Naive B cell (primary cell): ENCODE results near the gene ADAR. TPM values are rescaled to one million over a fixed set of nuclear protein-coding genes. Genes with fewer than 3 reads are reported as not detected.

Source experiments
- ATAC-seq, 2 donors: fragments of 150-1000 bp; cut with Tn5 transposase; 2 replicates each; pipeline ENCODE4 v1.10.0; 2021; ENCODE audit warnings: low read depth in 2 of 2, mild to moderate bottlenecking in 2 of 2, moderate library complexity in 2 of 2
- DNase-seq: peaks from one replicate; pipeline ENCODE4 v3.0.0; 2022
- H3K27ac Mint-ChIP-seq, 6 donors: one replicate each; pipeline ENCODE4 v1.8.0; 2020 to 2022; ENCODE audit warnings: mild to moderate bottlenecking in 6 of 6, mixed read lengths in 6 of 6, moderate library complexity in 5 of 6, inconsistent platforms in 2 of 6
- H3K27me3 Mint-ChIP-seq, 3 donors: one replicate each; pipeline ENCODE4 v1.8.0; 2021 to 2022; ENCODE audit warnings: mixed read lengths in 3 of 3, mild to moderate bottlenecking in 1 of 3
- H3K36me3 Mint-ChIP-seq, 2 donors: one replicate each; pipeline ENCODE4 v1.8.0; 2020 to 2022; ENCODE audit warnings: mixed read lengths in 2 of 2, inconsistent platforms in 1 of 2, mild to moderate bottlenecking in 1 of 2
- H3K4me1 Mint-ChIP-seq, 3 donors: one replicate each; pipeline ENCODE4 v1.8.0; 2020 to 2022; ENCODE audit warnings: mixed read lengths in 3 of 3, inconsistent platforms in 1 of 3, mild to moderate bottlenecking in 1 of 3, moderate library complexity in 1 of 3
- H3K4me3 Mint-ChIP-seq, 8 donors: one replicate each; pipeline ENCODE4 v1.8.0; 2020 to 2022; ENCODE audit warnings: mild to moderate bottlenecking in 8 of 8, mixed read lengths in 8 of 8, moderate library complexity in 8 of 8, inconsistent platforms in 2 of 8
- H3K9me3 Mint-ChIP-seq, 7 donors: one replicate each; pipeline ENCODE4 v1.8.0; 2020 to 2022; ENCODE audit warnings: mixed read lengths in 7 of 7, mild to moderate bottlenecking in 5 of 7, inconsistent platforms in 2 of 7, moderate library complexity in 1 of 7
- polyA plus RNA-seq, 6 donors: library from polyadenylated mRNA; unstranded; fragments of 300-500 nt; fragmentation: Illumina TruSeq; gene quantifications; one replicate each; pipeline ENCODE4 v1.2.3, GENCODE V29; 2021; ENCODE audit warnings: low read depth in 6 of 6

Gene ADAR
- polyA plus RNA-seq, 6 donors from 2014 or later, result 42.0 to 134 (median 95.9) TPM

DNA sequence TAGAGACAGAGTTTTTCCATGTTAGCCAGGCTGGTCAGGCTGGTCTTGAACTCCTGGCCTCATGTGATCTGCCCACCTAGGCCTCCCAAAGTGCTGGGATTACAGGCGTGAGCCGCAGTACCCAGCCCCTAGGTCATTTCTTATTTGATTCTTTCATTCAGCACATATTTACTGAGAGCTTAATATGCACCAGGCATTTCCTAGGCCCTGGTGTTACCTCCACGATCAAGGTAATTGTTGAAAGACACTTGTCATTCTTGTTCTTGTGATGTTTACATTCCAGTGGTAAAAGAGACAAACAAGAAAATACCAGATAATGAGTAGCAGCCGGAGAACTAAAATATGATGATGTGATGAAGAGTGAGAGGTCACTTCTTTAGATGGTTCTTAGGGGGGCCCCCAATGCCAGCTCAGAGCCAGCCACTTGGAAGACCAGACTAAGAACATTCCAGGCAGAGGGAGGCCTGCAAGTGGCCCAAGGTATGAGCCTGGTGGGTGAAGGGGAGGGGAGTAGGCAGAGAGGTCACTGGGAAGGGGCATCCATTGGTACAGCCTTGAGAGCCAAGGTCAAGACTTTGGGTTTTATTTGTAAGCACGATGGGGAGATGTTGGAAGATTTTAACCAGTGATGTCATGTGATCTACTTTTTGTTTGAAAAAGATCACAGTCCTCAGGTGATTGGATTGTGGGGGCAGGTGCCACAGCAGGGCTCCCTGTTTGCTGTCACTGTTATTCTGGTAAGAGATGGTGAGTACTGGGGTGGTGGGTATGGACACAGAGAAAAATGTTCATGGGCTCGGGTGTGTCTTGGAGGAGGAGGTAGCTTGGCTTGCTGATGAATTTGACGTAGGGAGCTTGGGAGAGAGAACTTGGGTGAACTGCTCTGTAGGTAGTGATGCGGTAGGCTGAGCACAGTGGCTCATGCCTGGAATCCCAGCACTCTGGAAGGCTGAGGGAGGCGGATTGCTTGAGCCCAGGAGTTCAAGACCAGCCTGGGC is 68.2 kb downstream of the ADAR start:
- H3K4me3 Mint-ChIP-seq, result no peak overlapping the region
- H3K27ac Mint-ChIP-seq, result no peak overlapping the region
- ATAC-seq, result no peak
- H3K36me3 Mint-ChIP-seq, result peaks cover 0 to 8% of the 10 kb centered on the region in 2 donors
- no peaks in the 10 kb centered on the region for H3K4me1 Mint-ChIP-seq
- H3K27me3 Mint-ChIP-seq, result peaks cover 17 to 45% (median 40%) of the 10 kb centered on the region in 3 donors
- peaks cover 0 to 6% (median 3%) of the 10 kb centered on the region in 7 donors for H3K9me3 Mint-ChIP-seq
- DNase-seq, result no peak

DNA sequence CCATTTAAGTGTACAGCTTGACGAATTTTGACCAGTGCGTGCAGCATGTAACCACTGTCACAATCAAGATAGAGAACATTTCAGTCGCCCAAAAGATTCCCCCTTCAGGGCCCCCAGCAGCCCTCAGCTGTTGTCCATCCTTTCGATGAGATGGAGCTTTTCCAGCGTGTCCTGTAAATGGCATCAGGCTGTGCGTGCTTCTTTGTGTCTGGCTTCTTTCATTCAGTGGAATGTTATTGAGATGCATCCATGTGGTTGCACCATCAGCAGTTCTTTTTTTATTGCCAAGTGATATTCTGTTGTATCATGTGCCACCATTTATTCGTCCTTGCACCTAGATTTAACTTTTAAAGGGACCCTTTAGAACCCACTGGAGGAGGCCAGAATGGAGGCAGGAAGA is 71.4 kb downstream of the ADAR start:
- Mint-ChIP-seq H3K9me3 (peaks cover 0 to 6% (median 3%) of the 10 kb centered on the region in 7 donors), H3K27me3 (peaks cover 27 to 48% (median 38%) of the 10 kb centered on the region in 3 donors), H3K4me1 (no peaks in the 10 kb centered on the region), H3K4me3 (no peak overlapping the region), H3K27ac (no peak overlapping the region), H3K36me3 (peaks cover 0 to 8% of the 10 kb centered on the region in 2 donors)
- DNase-seq, result no peak
- no peak for ATAC-seq

DNA sequence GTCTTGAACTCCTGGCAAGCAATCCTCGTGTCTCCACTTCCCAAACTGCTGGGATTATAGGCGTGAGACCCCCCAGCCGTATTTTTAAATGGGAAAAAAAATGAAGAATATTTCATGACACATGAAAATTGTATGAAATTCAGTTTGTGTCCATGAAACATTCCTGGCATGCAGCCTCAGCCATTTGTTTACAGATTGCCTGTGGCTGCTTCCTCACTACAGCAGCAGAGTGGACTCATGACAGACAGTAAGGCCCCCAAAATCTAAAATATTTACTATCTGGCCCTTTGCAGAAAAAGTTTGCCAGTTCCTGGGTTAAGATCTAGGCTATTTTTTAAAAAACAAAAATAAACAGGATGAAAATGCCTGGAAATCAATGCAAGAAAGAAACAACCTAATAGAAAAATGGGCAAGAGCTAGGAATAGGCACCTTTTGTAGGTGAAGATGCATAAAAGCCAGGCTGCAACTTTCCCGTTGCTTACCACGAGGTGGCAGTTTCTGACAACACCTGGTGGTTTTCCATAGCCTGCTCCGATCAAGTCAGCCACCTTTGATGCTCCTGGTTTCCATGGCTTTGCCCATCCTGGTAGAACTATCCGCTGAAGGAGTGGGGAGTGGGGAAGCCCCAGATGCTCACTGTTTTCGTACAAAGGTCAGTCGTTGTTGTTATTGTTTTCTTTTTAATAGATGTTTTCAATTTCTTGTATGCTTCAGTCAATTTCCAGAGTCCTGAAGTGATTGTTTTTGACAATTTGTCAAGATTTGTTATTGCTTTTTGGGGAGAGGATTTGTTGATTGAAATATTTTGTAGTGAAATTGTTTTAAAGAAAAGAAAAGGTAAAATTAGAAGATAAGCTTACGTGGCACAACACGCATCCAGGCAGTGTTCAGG is 73.8 kb downstream of the ADAR start:
- ATAC-seq (no peak), DNase-seq (no peak)
- no peak overlapping the region for H3K27ac Mint-ChIP-seq
- H3K9me3 Mint-ChIP-seq, result peaks cover 0 to 9% (median 4%) of the 10 kb centered on the region in 7 donors
- no peak overlapping the region for H3K4me3 Mint-ChIP-seq
- no peaks in the 10 kb centered on the region for H3K4me1 Mint-ChIP-seq
- peaks cover 0 to 8% of the 10 kb centered on the region in 2 donors for H3K36me3 Mint-ChIP-seq
- peaks cover 18 to 24% (median 23%) of the 10 kb centered on the region in 3 donors for H3K27me3 Mint-ChIP-seq

Other genes with a start within 250 kb of the ADAR start
- gene IL6R, start 202.8 kb downstream of the ADAR start, polyA plus RNA-seq, result 1 to 10 TPM in 2 of 6 donors, under 1 TPM in 4; 0.28 to 1.3 (median 0.75) TPM
- not detected for gene TDRD10, start 106.0 kb downstream of the ADAR start, polyA plus RNA-seq
- not detected for gene SHE, start 105.8 kb downstream of the ADAR start, polyA plus RNA-seq
- gene UBE2Q1, start 49.5 kb downstream of the ADAR start, polyA plus RNA-seq, result 10 to 100 TPM in 4 of 6 donors, 1 to 10 TPM in 2; 7.3 to 13.6 (median 10.8) TPM
- under 1 TPM in 2 of 6 donors, not detected in 4; 0.05 to 0.17 TPM for gene CHRNB2, start 40.4 kb downstream of the ADAR start, polyA plus RNA-seq